GM10266 (cell line): ENCODE results near the gene GMDS.
"Not testable (repeated sequence)": the region's sequence is repeated elsewhere in the genome, so short reads cannot be mapped to it uniquely, and the experiment has no call there.

Experiments used
- DNase-seq: peaks from one replicate; pipeline ENCODE4 v3.0.0; 2012; ENCODE audit errors: extremely low spot score
- CTCF ChIP-seq: IDR thresholded peaks from 2 replicates; pipeline ENCODE4 v1.5.1; 2012; ENCODE audit warnings: mild to moderate bottlenecking, low read depth; ENCODE audit not compliant: control insufficient read depth, insufficient read depth; ENCODE audit errors: missing control alignments

Gene GMDS

GRCh38 chr6:1670711-1671462 lies 574.5 kb downstream of the GMDS start:
- no peak for TF ChIP-seq CTCF
- DNase-seq = no peak

GRCh38 chr6:1669996-1670395 lies 575.4 kb downstream of the GMDS start:
- TF ChIP-seq CTCF = no peak

GRCh38 chr6:1668456-1668855 lies 576.9 kb downstream of the GMDS start:
- DNase-seq = not testable (repeated sequence)

More at GRCh38 chr6:1669996-1670395, 575.4 kb downstream of the GMDS start:
- DNase-seq = no peak

GRCh38 chr6:1667805-1668175 lies 577.6 kb downstream of the GMDS start:
- no peak for TF ChIP-seq CTCF
- DNase-seq = no peak

GRCh38 chr6:1667012-1667804 lies 578.2 kb downstream of the GMDS start:
- no peak for TF ChIP-seq CTCF
- DNase-seq = no peak

GRCh38 chr6:1665214-1665613 lies 580.2 kb downstream of the GMDS start:
- no peak for TF ChIP-seq CTCF
- DNase-seq = peak; percentile 57

- TF ChIP-seq CTCF = no peak
- no peak for DNase-seq
Observed at GRCh38 chr6:1664329-1664728, 581.1 kb downstream of the GMDS start.
